GM19099 (cell line): Measurements from ENCODE around the gene FNDC3A.

Experiments
- POLR2A ChIP-seq: IDR thresholded peaks from 3 replicates; pipeline ENCODE4 v1.6.1; 2011; ENCODE audit warnings: low read depth; ENCODE audit not compliant: insufficient read length; ENCODE audit errors: extremely low read depth

Gene FNDC3A

GRCh38 chr13:49046519-49046918, 70.8 kb downstream of the FNDC3A start:
- no peak for TF ChIP-seq POLR2A

- TF ChIP-seq POLR2A, result no peak
These were observed 77.1 kb downstream of the FNDC3A start for GRCh38 chr13:49052813-49053212.

- TF ChIP-seq POLR2A, result no peak
These were observed 77.5 kb downstream of the FNDC3A start for GRCh38 chr13:49053215-49053614.

GRCh38 chr13:49053906-49054305, 78.2 kb downstream of the FNDC3A start:
- no peak for TF ChIP-seq POLR2A

- TF ChIP-seq POLR2A, result no peak
These were observed 79.3 kb downstream of the FNDC3A start for GRCh38 chr13:49055021-49055420.

- no peak for TF ChIP-seq POLR2A
These were observed 81.5 kb downstream of the FNDC3A start for GRCh38 chr13:49057176-49057575.

GRCh38 chr13:49058761-49059160, 83.0 kb downstream of the FNDC3A start:
- TF ChIP-seq POLR2A, result no peak

GRCh38 chr13:49060678-49061387, 85.1 kb downstream of the FNDC3A start:
- TF ChIP-seq POLR2A, result no peak

GRCh38 chr13:49062297-49062896, 86.7 kb downstream of the FNDC3A start:
- no peak for TF ChIP-seq POLR2A

- no peak for TF ChIP-seq POLR2A
These were observed 87.3 kb downstream of the FNDC3A start for GRCh38 chr13:49063011-49063410.

GRCh38 chr13:49063497-49063896, 87.8 kb downstream of the FNDC3A start:
- no peak for TF ChIP-seq POLR2A

GRCh38 chr13:49064476-49064875, 88.8 kb downstream of the FNDC3A start:
- no peak for TF ChIP-seq POLR2A

GRCh38 chr13:49066856-49067255, 91.1 kb downstream of the FNDC3A start:
- TF ChIP-seq POLR2A, result no peak

GRCh38 chr13:49071341-49071937, 95.7 kb downstream of the FNDC3A start:
- TF ChIP-seq POLR2A, result no peak

GRCh38 chr13:49082653-49083536, 107.2 kb downstream of the FNDC3A start:
- no peak for TF ChIP-seq POLR2A
